HL-60/S4 (cell line): ENCODE data around the gene KRT82.
"Not testable (repeated sequence)": the region's sequence is repeated elsewhere in the genome, so short reads cannot be mapped to it uniquely, and the experiment has no call there.

Source experiments
- in situ Hi-C: fragments of 300-500 bp; cut with MboI; formaldehyde crosslinking; loops from 2 replicates; pipeline ENCODE4 v1.14.3; 2022; ENCODE audit warnings: low sequenced_read_pairs

KRT82 gene

DNA sequence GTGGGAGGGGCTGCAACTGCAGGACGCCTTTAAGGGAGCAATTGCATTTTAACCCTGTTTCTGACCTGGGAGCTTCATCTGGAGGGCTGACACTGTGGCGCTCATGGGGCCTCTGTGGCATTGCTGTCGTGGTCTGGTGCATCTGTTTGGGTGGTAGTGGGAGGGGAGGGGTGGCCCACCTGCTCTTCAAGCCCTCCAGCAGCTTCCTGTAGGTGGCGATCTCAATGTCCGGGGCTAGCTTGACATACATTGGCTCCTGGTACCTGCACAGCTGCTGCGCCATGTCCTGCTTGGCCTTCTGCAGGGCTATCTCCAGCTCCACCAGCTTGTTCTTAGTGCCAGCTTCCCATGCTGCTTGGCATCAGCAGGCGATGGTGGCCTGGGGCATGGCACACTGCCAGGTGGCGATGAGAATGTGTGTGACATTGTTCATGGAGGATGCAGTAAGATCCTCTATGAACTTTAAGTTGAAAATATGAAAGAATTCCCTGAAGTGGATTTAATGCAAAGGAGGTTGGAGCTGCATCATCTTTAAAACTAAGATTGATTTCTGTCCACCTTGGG, 7.7 kb upstream of the KRT82 start:
- in situ Hi-C loops, result no loop called here

DNA sequence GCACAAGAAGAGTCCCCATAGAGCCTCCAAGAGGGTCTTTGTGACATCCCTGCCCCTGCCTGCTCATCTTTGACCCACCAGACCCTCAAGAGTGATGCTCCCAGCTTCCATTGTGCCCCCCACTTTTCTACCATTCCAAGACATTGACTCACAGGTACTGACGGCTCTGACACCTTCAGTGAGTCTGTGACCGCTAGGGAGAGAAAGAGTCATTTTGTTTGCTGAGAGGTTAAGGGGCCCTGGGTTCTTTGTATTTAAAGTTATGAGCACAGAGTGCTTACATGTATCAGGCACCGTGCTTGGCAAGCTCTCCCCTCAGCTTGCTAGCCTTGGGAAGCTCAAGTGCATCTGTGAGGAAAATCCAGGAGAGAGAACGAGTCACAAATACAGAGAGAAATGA, 7.1 kb upstream of the KRT82 start:
- in situ Hi-C loops, result no loop called here

DNA sequence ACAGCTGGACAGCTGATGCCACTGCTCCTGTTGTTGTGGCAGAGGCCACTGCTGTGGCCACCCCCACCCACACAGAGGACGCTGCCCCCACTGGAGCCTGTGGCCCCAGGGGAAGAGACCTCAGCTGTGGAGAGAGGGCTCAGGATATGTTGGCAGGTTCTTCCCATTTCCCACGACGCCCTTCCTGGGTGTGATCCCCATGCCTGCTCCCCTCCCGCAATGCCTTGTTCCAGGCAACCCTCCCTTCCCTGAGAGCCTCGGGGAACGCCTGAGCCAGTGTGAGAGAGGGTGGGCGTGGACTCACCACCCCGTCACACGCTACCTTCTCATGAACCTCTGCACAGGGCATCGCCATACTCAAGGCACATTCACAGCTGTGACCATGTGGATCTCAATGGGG, 5.7 kb upstream of the KRT82 start:
- in situ Hi-C loops, result no loop called here

DNA sequence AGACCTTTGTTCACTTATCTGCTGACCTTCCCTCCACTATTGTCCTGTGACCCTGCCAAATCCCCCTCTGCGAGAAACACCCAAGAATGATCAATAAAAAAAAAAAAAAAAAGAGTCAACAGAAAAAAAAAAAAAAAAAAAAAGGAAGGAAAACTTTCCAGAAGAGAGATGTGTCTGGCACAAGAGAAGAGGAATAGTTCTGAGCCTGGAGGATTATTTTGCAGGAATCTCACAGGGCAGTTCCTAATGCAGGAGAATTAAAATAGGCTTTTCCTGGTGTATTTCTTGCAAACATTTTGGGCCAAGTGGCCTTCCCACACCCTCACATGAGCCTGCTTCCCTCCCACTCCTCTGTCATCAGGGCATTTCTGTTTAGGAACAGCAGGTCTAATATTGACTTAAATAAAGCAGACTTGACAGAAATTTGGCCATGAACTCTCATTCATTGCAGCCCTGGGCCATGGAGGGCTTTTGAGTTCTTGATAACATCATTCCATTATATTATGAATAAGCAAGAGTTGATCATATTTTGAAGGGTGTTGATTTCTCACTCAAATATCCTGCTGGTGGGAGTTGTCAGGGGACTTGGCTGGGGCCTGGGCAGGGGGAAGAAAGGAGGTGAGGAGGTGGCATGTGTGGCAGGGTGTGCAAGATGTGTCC, 4.6 kb upstream of the KRT82 start:
- in situ Hi-C loops, result not testable (repeated sequence)

DNA sequence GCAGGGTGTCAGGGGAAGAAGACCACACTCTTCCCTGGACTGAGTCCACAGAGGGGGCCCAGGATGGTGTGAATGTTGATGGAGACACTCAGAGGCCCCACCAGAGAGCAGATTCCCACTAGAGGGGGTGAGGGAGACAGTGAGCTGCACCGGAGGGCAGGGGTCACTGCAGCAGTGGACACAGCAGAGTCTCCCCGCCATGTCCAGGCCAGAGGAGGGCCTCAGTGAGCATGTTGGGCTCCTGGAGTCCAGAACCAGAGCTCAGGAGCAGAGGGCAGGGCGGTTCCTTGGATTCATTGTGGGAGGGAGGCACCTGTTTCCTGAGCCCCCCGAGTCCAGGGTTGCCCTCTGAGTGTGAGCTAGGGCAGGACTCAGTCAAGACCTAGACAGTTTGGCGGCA, 1.8 kb upstream of the KRT82 start:
- in situ Hi-C loops, result no loop called here

DNA sequence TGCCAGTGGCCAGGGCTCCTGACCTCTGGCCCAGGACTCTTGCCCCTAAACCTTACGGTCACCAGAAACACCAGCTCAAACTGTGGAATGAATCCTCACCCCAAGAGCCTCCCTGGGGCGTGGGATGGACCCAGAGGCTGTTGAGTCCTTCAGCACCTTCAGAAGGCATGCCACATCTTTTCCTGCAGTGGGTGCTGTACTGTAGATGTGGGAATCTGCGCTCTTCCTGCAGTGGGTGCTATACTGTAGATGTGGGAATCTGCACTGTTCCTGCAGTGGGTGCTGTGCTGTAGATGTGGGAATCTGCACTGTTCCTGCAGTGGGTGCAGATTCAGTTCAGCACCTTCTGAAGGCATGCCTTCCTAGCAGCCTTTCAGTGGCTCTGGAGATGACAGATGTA, 1.2 kb downstream of the KRT82 start:
- in situ Hi-C loops, result no loop called here

DNA sequence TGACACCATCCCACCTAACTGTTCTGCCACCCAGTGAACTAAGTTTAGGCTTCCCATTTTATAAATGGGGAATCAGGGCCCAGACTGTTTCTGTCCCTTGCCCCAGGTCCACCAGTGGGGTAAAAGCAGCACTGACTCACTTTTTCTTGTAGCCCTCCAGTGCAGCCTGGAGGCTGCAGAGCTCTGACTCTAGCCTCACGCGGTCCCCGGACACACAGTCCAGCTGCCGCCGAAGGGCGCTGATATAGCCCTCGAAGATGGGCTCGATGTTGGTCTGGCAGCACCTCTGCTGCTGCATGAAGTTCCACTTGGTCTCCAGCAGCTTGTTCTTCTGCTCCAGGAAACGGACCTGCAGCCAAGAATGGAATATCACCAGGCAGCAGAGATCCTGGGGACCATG, 2.6 kb downstream of the KRT82 start:
- in situ Hi-C loops, result no loop called here

DNA sequence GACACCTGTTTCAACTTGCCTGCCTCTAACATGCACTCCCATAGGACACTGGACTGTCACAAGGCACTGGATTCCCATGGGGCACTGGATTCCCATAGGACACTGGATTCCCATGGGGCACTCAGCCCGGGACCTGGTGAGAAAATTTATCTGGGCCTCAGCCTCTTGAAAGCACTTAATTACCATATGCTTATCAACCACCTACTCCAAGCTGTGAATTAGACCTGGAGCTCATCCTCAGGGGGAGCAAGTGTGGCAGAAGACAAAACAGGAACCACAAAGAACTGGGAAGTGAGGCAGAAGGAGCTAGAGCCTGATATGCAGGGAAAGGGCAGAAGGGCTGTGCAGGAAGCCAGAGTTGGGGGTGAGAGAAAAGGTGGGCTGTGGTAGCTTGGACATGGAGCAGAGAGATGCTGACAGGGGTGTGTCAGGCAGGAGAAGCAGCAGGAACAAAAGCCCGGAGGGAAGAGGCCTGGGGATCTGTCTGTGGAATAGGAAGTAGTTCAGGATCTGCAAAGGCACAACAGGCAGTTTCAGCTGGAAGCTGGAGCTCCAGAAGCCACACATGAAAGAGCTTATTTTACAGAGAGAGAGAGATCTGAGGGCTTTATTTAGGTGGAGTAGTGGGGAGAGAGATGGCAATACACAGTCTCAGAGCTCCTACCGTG, 3.1 kb downstream of the KRT82 start:
- in situ Hi-C loops, result no loop called here

DNA sequence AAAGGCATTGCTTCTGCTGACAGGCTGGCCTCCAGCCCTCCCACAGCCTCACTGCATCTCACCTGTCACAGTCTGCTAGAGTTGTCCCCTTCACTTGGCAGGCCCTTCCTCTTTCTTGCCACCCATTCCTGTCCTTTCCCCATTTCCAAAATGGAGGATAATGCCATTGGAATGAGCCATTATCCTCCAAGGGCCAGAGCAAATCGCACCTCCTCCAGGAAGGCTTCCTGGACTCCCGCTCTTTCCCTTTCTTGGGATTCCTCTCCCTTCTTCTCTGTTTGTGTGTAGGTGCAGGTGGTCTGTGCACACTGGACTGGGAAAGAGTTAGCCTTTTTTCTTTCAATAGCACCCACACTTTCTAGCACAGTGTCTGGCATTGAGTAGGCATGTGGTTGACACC, 3.8 kb downstream of the KRT82 start:
- in situ Hi-C loops, result no loop called here

DNA sequence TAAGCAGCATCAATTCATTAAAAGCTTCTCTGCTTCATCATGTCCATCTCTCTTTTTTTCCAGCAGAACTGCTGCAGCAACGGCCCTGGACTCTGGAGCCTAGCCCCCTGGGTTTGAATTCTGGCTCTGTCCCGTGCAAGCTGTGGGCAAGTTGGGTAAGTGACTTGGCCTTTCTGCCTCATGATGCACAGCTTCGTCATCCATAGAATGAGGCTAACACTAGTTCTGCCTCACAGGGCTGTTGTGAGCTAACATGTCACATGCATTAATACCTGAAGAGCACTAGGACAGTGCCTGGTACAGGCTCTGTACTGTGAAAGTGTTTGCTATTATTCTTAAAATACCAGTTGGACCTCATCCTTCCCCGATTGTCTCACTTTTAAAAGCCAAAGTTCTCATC, 4.2 kb downstream of the KRT82 start:
- in situ Hi-C loops, result no loop called here

DNA sequence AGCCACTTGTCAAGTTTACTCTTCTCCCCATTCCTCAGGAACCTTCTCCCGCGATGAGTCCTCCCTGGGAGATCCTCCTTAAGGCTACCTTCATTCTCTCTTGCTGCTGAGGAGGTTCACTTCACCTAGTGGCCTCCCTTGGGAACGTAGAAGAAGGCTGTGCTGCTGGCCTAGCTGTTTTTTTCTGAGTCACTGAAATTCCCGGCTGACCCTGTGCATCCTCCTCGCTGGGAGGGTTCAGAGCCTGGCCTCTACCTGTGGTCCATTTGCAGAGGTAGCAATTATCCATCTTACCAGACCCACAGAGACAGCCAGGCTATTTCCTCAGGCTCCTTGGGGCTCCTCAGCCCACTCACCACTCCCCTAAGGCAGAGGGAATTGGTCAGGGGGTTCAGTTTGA, 4.6 kb downstream of the KRT82 start:
- in situ Hi-C loops, result no loop called here

DNA sequence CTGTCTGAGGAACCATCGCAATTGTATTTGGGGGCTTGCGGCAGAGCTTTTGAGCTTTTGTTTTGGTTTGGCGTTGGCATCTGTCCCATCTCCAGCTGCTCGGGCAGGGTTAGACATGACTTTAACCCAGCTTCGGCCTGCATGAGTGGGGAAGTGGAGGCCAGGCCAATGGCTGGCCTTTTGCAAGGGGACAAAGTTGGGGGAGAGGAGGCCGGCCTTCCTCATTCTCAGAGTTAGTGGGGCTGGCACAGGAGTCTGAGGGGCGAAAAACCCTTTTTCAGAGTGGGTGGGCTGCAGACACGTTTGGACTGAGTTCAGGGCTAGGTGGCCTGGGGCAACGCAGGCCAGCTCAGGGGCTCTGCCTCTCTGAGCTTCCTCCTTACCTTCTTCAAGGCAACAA, 5.2 kb downstream of the KRT82 start:
- in situ Hi-C loops, result no loop called here

DNA sequence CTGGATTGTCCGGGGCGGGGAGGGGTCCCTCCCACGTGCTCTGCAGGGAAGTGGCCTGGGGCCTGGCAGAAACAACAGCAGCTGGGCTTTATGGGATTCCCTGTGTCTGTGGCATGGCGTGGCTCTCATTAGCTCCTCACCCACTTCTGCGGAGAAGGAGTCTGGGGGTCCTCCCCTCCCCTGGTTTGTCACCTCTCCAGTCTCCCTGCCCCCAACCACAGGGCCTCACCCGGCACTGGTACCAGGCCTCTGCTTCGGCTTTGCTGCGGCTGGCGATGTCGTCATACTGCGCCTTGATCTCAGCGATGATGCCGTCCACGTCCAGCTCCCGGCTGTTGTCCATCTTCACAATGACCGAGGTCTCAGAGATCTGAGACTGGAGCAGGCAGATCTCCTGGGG, 6.4 kb downstream of the KRT82 start:
- in situ Hi-C loops, result loop anchor here (25.0 kb wide), 2 partner anchors 463 to 588 kb away; no protein-coding TSS in a partner anchor

DNA sequence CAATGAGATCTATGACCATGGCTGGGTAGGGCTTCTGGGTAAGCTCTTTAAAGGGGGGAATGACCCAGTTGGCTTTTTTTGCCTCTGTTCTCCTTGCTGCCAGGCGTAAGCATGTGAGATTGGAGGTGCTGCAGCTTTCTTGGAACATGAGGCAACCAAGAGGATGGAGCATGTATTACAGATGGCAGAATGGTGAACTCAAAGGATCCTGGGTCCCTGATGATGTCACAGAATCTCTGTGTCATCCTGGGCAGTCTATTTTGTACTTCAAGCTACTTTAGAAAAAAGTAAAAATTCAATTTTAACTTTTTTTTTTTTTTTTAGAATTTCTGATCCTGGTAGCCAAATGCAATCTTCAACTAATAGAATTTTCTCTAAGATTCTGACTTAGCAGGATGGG, 8.0 kb downstream of the KRT82 start:
- in situ Hi-C loops, result loop anchor here (25.0 kb wide), 2 partner anchors 464 to 589 kb away; no protein-coding TSS in a partner anchor

DNA sequence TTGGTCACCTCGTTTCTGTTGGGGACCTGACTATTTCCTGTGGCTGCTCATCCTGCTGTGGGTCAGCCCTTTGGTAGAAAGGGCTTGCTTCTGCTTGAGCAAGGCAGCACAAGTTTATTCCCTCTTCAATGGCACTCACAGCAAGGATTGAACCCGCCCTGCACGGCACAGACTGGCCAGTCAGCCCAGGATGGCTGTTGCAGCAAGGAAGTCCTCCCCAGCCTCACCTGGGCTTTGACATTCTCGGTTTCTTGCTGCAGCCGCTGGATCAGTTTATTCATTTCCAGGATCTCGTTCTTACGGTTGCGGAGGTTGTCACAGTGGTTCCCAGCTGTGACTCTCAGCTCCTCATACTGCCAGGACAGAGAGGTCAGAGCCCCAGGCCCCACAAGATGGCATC, 9.5 kb downstream of the KRT82 start:
- in situ Hi-C loops, result loop anchor here (25.0 kb wide), 2 partner anchors 466 to 591 kb away; no protein-coding TSS in a partner anchor

DNA sequence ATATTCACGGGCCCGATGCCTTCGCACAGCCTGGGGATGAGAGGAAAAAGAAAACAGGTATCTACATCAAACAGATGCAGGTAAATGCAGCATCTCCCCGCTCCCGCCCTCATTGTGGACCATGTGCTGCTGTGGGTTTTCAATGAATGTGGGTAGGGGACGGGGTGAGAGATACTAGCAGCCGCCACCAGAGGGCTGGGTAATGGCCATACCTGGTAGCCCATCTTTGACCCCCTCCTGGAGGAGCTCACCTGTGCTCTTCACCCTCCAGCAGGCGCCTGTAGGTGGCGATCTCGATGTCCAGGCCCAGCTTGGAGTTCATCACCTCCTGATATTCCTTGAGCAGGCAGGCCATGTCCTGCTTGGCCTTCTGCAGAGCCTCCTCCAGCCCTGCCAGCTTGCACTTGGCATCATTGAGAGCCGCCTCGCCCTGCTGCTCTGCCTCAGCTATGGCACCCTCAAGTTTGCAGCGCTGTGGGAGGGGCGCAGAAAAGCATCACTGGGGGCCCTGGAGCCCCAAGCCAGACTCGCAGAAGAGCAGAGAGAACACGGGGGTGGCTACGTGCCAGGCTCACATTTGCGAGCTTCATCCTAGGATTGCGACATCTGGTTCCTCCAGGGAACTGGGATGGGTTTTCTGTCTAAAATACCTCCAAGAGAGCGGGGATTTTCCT, 10.2 kb downstream of the KRT82 start:
- in situ Hi-C loops, result loop anchor here (25.0 kb wide), 2 partner anchors 466 to 591 kb away; no protein-coding TSS in a partner anchor

DNA sequence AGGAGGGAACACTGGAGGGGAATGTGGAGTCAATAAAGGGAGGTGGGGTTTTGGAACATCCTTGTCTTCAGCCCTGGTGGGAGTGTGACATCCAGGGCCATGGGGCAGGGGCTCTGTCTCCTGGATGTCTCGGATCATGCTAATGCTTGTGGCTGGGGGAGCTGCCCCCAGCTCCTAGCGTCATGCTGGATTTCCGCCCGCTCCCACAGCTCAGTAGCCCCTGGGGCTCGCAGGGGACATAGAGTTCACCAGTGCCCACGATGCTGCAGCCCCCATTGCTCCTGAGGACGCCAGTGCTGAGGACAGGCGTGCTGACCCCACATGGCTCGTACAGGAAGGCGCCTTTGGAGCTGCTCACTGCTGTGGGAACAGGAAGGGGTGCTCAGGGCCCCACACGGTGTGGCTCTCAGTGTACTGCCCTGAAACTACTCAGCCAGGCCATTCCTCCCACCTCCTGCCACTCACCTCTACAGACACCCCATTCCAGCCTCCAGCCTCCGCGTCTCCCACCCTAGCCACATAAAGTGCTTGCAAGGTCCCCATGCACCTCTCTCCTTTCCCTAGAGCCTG, 11.2 kb downstream of the KRT82 start:
- in situ Hi-C loops, result loop anchor here (25.0 kb wide), 2 partner anchors 467 to 592 kb away; no protein-coding TSS in a partner anchor

DNA sequence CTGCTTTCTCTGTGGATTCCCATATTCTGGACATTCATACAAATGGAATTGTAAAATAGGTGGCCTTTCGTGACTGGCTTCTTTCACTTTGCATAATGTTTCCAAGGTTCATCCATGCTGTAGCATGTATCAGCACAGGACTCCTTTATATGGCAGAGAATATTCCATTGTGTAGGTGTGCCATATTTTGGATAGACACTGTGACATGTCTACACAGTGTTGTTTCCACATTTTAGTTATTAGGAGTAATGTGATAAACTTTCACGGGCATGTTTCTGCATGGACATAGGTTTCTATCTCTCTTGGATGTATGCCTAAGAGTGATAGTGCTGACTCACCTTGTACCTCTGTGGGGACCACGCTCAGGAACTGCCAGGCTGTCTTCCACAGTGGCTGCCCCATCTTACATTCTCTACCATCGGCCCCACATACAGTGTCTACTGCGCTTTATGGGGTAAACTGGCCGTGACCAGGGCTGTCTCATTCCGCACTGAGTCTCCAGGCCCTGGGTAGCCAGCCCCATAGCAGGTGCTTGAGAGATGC, 13.6 kb downstream of the KRT82 start:
- in situ Hi-C loops, result loop anchor here (25.0 kb wide), 2 partner anchors 470 to 595 kb away; no protein-coding TSS in a partner anchor

DNA sequence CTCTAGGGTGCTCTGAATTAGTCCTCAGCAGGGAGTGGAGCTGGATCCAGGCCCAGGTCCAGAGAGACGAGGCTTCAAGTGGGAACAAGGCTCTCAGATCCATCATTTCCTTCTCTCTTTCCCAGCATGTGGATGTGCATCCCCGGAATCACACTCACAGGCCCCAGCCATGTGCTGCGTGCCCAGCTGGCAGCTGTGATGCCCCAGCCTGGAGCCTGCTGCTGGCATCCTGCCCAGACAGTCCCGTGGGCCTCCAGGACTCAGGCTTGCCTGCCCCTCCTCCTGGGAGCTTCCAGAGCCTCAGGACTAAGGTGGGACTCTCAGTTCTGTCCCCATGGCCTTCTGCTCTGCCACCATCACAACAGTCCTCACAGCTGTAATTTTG, 14.5 kb downstream of the KRT82 start:
- in situ Hi-C loops, result loop anchor here (25.0 kb wide), 2 partner anchors 471 to 596 kb away; no protein-coding TSS in a partner anchor

DNA sequence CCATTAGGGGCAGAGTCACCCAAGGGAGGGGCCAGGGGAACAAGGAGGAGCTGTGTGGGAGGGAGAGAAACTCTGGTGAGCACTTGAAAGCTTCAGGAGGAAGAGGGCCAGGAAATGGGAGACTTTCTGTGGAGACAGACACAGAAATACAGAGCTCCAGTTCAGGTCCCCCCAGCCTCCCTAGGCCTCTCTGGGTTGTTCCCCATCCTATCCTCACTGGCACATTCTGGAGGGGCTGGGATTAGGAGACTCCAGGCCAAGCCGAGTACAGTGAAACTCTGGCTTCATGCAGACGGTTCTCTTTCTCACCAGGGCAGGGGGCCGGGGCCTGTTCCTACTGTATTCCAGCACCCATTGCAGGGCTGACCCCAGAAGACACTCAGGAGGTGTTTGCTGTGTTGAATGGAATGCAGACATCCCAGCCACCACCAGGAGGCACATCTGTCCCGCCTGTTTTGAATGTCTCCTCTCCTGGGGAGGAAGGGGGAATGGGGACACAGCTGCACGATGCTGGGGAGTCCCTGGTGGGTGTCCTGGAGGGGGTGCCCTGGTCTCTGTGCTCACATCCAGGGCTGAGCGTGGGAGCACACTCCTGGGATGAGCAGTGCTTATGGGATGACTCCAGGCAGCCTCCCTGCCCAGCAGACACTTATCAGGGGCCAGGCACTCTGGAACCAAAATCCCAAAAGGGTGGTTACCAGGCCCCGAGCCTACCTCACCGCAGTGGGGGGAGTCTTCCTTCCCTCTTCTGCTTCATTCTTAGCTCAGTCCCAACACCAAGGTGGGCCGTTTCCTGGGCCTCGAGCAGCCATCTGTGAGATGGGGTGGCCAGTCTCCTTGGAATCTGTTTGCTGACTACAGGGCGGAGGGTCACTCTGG, 15.2 kb downstream of the KRT82 start:
- in situ Hi-C loops, result loop anchor here (25.0 kb wide), 2 partner anchors 471 to 596 kb away; no protein-coding TSS in a partner anchor
